Measurements from ENCODE around the gene IARS1. TPM values are rescaled to one million over a fixed set of nuclear protein-coding genes. Genes with fewer than 3 reads are reported as not detected.

Gene IARS1
- total and polyA plus RNA-seq, 2 of the 8 experiments (the other 6 are each of a cell fraction or from before 2014, with no cell fraction given): 74.9 to 243 TPM

- TF ChIP-seq SP1 (IDR thresholded peaks at IDR 0.05; ENCODE audit: low read depth, low read length) (no peak), NANOG (IDR thresholded peaks at IDR 0.05; ENCODE audit: insufficient read depth, low read depth, low read length, poor library complexity, severe bottlenecking) (no peak), TAF7 (optimal IDR thresholded peaks at IDR 0.05; ENCODE audit: borderline replicate concordance, low read depth, low read length) (no peak), KDM5A (IDR thresholded peaks at IDR 0.05; ENCODE audit: low read length) (no peak), RBBP5 (IDR thresholded peaks at IDR 0.05; ENCODE audit: borderline replicate concordance, low read depth, low read length) (no peak), MAX (IDR thresholded peaks at IDR 0.05) (no peak), JUN (IDR thresholded peaks at IDR 0.05; ENCODE audit: low read depth, low read length) (no peak), BACH1 (IDR thresholded peaks at IDR 0.05; ENCODE audit: low read length) (no peak), ATF3 (IDR thresholded peaks at IDR 0.05; ENCODE audit: insufficient read depth, low read depth, low read length) (no peak), ZNF274 (IDR thresholded peaks at IDR 0.05; ENCODE audit: borderline replicate concordance, extremely low read depth, low read length) (no peak)
Measured at GRCh38 chr9:92289708-92290390, 3.6 kb downstream of the IARS1 start (continued).
